Subcutaneous adipose tissue (tissue), 4 donors: ENCODE data around the gene FGF3. TPM values are rescaled to one million over a fixed set of nuclear protein-coding genes. Genes with fewer than 3 reads are reported as not detected.

Experiments
- total RNA-seq, 4 donors: library from RNA; depleted of rRNA; stranded (reverse); fragments of >200 nt; gene quantifications; one replicate each; pipeline ENCODE4 v1.1.0, GENCODE V29; 2016
- TF ChIP-seq, protein P1 (sequence below): fragments of 450-650 bp; IDR thresholded peaks from one replicate; pipeline ENCODE4 v1.5.1; 2016; ENCODE audit warnings: low read depth, mild to moderate bottlenecking, control low read depth, antibody characterized with exemption, moderate library complexity

The FGF3 gene
- total RNA-seq, 4 donors from 2014 or later = not detected

DNA sequence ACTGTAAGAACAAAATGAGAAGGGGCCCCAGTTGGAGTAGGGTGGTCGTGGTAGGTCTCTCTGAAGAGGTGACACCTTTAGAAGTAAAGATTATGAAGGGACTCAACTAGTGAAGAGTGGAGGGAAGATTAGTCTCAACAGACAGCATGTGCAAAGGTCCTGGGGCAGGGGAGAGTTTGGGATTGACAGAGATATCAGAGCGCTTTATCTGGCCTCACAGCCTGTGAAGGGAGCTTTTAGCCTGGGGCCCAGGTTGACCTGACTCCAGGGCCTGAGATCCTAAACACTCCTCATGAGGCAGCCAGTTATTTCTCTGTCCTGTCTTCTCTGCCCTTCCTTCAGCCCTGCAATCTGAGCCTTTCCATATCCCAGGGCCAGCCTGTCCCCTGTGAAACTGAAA lies 16.2 kb downstream of the FGF3 start:
- TF ChIP-seq, protein P1, sequence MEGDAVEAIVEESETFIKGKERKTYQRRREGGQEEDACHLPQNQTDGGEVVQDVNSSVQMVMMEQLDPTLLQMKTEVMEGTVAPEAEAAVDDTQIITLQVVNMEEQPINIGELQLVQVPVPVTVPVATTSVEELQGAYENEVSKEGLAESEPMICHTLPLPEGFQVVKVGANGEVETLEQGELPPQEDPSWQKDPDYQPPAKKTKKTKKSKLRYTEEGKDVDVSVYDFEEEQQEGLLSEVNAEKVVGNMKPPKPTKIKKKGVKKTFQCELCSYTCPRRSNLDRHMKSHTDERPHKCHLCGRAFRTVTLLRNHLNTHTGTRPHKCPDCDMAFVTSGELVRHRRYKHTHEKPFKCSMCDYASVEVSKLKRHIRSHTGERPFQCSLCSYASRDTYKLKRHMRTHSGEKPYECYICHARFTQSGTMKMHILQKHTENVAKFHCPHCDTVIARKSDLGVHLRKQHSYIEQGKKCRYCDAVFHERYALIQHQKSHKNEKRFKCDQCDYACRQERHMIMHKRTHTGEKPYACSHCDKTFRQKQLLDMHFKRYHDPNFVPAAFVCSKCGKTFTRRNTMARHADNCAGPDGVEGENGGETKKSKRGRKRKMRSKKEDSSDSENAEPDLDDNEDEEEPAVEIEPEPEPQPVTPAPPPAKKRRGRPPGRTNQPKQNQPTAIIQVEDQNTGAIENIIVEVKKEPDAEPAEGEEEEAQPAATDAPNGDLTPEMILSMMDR = no peak

DNA sequence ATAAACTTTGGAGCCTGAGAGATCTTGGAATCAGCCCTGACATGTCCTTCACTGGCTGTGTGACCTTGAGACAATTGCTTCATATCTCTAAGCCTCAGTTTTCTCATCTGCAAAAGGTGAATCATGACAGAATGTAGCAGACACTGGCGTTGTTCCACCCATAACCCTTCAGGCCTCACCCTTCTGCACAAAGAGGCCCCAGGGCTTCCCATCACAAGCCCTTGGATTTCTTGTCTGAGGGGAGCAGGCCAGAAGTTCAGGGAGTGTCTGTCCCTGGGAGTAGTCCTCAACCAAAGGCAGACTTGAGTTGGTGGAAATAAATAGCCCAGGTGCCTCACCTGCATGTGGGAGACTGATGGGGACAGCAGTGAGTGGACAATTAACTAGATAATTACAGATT lies 16.6 kb downstream of the FGF3 start:
- TF ChIP-seq, protein P1 = no peak

DNA sequence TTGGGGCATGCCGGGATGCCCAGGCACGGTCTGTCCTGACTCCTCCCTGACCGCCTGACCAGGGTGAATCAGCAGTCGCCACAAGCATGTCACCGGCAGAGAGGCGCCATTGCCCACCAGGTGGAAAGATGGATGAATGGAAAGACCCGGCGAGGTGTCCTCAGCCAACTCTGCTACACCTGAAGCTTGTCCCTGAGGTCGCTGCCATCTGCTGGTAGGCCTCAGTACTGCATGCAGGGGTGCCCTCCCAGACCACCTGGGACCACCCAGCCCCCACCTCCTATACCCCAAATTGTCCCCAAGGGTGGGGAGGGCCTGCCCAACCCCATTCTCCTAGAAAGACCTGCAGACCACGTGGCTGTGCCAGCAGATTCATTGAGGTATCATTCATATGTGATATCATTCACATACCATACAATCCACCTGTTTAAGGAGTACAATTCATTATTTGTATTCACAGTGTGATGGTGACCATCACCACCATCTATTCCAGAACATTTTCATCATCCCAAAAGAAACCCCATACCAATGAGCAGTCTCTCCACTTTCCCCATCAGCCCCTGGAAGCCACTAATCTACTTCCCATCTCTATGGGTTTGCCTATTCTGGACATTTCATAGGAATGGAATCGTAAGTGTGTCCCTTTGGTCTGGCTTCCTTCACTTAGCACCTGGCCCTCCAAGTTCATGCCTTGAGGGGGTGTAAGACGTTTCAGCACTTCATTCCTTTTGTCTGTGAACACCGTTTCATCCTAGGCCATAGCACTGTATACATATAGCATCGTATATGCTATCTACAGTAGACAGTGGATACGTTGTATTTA lies 17.5 kb downstream of the FGF3 start:
- TF ChIP-seq, protein P1 = no peak

DNA sequence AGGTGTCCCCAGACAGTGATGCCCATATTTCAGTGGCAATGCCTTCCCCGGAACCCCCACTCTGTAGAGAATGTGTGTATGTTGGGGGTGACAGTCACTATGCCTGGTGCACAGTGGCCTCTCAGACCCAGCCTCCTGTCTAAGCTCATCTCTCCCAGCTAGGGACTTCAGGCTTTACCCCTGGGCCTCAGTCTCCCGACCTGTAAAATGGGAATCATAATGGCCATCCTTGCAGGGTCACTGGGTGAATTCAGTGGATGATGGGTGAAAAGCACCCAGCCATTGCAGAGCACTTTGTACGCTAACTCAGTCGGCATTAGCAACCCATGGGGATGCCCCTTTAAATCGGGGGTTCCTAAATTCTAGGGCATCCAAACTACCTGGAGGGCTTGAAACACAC lies 18.9 kb downstream of the FGF3 start:
- TF ChIP-seq, protein P1 = no peak

DNA sequence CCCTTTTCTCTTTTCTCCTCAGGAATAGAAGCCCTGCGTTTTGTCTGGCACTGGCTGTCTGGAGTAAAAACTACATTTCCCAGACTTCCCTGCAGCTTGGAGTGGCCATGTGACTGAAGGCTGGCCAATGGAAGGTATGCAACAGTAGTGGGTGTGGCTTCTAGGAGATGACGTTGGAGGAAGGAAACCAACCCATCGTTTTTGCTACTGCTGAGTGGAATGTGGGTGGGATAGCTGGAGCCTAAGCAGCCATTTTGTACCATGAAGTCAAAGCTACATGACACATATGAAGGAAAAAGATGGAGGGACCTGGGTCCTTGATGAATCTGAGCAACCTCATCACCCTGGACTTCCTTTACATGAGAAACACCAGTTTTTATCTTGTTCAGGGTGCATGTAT lies 19.6 kb downstream of the FGF3 start:
- TF ChIP-seq, protein P1 = no peak

DNA sequence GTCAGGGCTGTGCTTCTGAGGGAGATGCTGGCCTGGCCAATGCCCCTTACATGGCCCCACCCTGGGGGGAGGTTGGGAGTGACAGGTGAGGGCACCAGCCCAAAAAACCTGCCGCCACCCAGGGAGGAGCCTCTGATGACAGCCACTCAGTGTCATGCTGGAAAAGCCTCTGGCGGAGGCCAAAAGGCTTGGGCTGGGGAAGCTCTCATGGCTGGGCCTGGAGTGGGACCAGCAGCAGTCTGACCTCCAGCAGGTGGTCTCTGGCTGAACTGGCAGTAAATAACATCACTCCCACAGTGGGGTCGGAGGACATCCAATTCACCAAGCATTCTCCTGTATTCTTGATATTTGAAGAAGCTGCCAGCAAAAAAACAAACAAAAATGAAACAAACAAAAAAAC lies 20.1 kb downstream of the FGF3 start:
- TF ChIP-seq, protein P1 = no peak

DNA sequence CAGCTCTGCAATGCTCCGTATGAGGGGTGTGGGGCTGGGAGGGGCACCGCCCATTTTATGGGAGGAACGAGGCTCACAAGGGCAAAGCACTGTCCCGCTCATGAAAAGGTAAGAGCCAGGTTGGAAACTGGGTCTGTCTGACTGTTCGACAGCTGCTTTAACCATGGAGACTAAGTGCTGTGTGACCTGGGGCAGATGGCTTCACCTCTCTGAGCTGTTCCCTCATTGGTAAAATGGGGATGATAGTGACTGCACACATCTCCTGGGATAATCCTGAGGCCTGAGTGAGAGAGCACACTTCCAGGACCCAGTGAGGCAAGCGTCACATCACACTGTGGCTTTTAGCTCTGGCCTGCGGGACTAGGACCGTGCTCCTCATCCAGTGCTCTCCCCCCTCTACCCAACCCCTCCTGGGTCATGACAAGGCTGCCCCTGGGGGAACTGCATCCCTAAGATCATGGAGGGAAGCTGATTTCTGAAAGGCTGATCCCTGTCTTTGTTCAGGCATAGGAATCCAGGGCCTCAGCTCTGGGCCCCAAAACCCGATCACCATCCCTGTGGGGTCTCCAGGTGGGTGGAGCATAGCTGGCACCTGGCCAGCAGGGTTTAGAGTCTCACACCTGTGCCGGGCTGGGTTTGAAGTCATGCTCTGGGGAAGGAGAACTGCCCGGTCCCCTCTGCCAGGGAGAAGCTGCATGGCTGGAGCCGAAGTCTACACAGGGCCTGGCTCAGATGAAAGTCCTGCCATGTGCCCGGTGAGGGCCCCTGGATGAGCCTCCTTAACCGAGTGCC lies 21.3 kb downstream of the FGF3 start:
- TF ChIP-seq, protein P1 = no peak
